HCT116 (cell line): ENCODE measurements around the gene TPI1. TPM values are rescaled to one million over a fixed set of nuclear protein-coding genes. Genes with fewer than 3 reads are reported as not detected.
A peak's percentile ranks its signal among the peaks of the same experiment; 100 is the strongest.

Experiments
- ATAC-seq: fragments of 200-7000 bp; cut with Tn5 transposase; 2 replicates; pipeline ENCODE4 v1.9.1; 2020; ENCODE audit warnings: mild to moderate bottlenecking, moderate library complexity
- BruUV-seq: library from RNA; stranded (reverse); fragments of 400-500 nt; replicated peaks from 2 replicates; lab custom pipeline; 2021; lab: Mats Ljungman, UMichigan
- CTCF ChIA-PET: fragments of 300-600 bp; sonication (Branson Sonifier 250); formaldehyde crosslinking; loops from one replicate; lab custom pipeline; 2021; ENCODE audit warnings: antibody characterized with exemption; lab: Charles Lee
- POLR2A ChIA-PET: fragments of 300-600, 350-600 bp; sonication (Branson Sonifier 250); formaldehyde crosslinking; loops from one replicate; lab custom pipeline; 2021; ENCODE audit warnings: antibody characterized with exemption; lab: Charles Lee
- RAD21 ChIA-PET, 2 experiments: fragments of 300-600 bp; sonication (Branson Sonifier 250); formaldehyde crosslinking; loops; one replicate each; lab custom pipeline; 2023; ENCODE audit warnings: low total read pairs in 2 of 2; ENCODE audit not compliant: uncharacterized antibody in 2 of 2, unreplicated experiment in 2 of 2, low non-redundant PET in 1 of 2; lab: Charles Lee
- DNase-seq: peaks from one replicate; pipeline ENCODE4 v3.0.0-alpha.2; 2010; ENCODE audit warnings: low read depth, low spot score
- H2AFZ ChIP-seq: fragments of 200-600 bp; shearing (Covaris generic), sonication (generic); 2 replicates; pipeline ENCODE4 v1.6.1; 2017; ENCODE audit warnings: low read depth, mixed run types, mixed read lengths, antibody characterized with exemption, low read length; ENCODE audit not compliant: poor library complexity, severe bottlenecking
- H3K27ac ChIP-seq: 2 replicates; pipeline ENCODE4 v1.5.1; 2012; ENCODE audit warnings: low read depth, low read length
- H3K27me3 ChIP-seq: fragments of 200-600 bp; sonication (generic); 2 replicates; pipeline ENCODE4 v1.6.1; 2016; ENCODE audit warnings: mixed run types, low read length, mixed read lengths; ENCODE audit not compliant: insufficient read depth
- H3K36me3 ChIP-seq, 2 experiments: fragments of 200-500 bp in 1 of 2; fragments of 200-600 bp in 1 of 2; sonication (Bioruptor generic) in 1 of 2; sonication (generic) in 1 of 2; 2 replicates each; pipeline versions ENCODE4 v1.5.1 to v1.6.1; 2014 to 2016; ENCODE audit warnings: low read length in 2 of 2, inconsistent platforms in 1 of 2, mixed read lengths in 1 of 2, mixed run types in 1 of 2; ENCODE audit not compliant: insufficient read depth in 2 of 2, control insufficient read depth in 1 of 2
- H3K4me1 ChIP-seq, 2 experiments: fragments of 200-600 bp in 1 of 2; sonication (generic) in 1 of 2; 2 replicates each; pipeline versions ENCODE4 v1.5.1 to v1.6.1; 2012 to 2017; ENCODE audit warnings: low read length in 2 of 2, inconsistent platforms in 1 of 2, mild to moderate bottlenecking in 1 of 2, mixed read lengths in 1 of 2, mixed run types in 1 of 2, moderate library complexity in 1 of 2; ENCODE audit not compliant: insufficient read depth in 2 of 2, control insufficient read depth in 1 of 2
- H3K4me2 ChIP-seq: fragments of 200-600 bp; sonication (generic); 2 replicates; pipeline ENCODE4 v1.6.1; 2017; ENCODE audit warnings: mixed run types, low read length, mixed read lengths
- H3K4me3 ChIP-seq, 2 experiments: fragments of 200-600 bp in 1 of 2; sonication (generic) in 1 of 2; replicated peaks in 1 of 2; 2 replicates each; pipeline ENCODE4 v1.5.1; 2011 to 2016; ENCODE audit warnings: low read length in 2 of 2, control low read depth in 1 of 2, low read depth in 1 of 2, mild to moderate bottlenecking in 1 of 2, mixed read lengths in 1 of 2, mixed run types in 1 of 2
- H3K79me2 ChIP-seq: fragments of 200-600 bp; sonication (generic); 2 replicates; pipeline ENCODE4 v1.6.1; 2017; ENCODE audit warnings: mild to moderate bottlenecking, mixed run types, low read length, moderate library complexity, mixed read lengths; ENCODE audit not compliant: insufficient read depth
- H3K9ac ChIP-seq: fragments of 200-600 bp; sonication (generic); 2 replicates; pipeline ENCODE4 v1.6.1; 2016; ENCODE audit warnings: low read length, mixed read lengths
- H3K9me2 ChIP-seq: fragments of 200-600 bp; sonication (generic), shearing (Covaris generic); 2 replicates; pipeline ENCODE4 v1.6.1; 2017; ENCODE audit warnings: mixed run types, mild to moderate bottlenecking, moderate library complexity; ENCODE audit not compliant: insufficient read depth
- H3K9me3 ChIP-seq, 2 experiments: fragments of 200-500 bp in 1 of 2; fragments of 200-600 bp in 1 of 2; sonication (Bioruptor generic) in 1 of 2; sonication (generic) in 1 of 2; 2 replicates each; pipeline ENCODE4 v1.6.1; 2014 to 2017; ENCODE audit warnings: low read length in 2 of 2, mixed read lengths in 2 of 2, inconsistent platforms in 1 of 2, low read depth in 1 of 2, mild to moderate bottlenecking in 1 of 2, mixed run types in 1 of 2, moderate library complexity in 1 of 2; ENCODE audit not compliant: control insufficient read depth in 1 of 2, insufficient read depth in 1 of 2
- H4K20me1 ChIP-seq: fragments of 200-600 bp; sonication (generic), shearing (Covaris generic); 2 replicates; pipeline ENCODE4 v1.6.1; 2017; ENCODE audit warnings: mixed run types, mild to moderate bottlenecking, moderate library complexity; ENCODE audit not compliant: insufficient read depth
- CTCF ChIP-seq, 3 experiments: fragments of 200-600 bp in 1 of 3; sonication (generic) in 1 of 3; IDR thresholded peaks in 2 of 3; conservative IDR thresholded peaks in 1 of 3; 2 replicates each; pipeline ENCODE4 v1.5.1; 2012 to 2017; ENCODE audit warnings: low read depth in 2 of 3, low read length in 2 of 3, antibody characterized with exemption in 1 of 3, borderline replicate concordance in 1 of 3, control low read depth in 1 of 3, mild to moderate bottlenecking in 1 of 3, mixed read lengths in 1 of 3, mixed run types in 1 of 3, moderate library complexity in 1 of 3; ENCODE audit not compliant: insufficient read depth in 1 of 3
- EGR1 ChIP-seq: IDR thresholded peaks from 2 replicates; pipeline ENCODE4 v1.6.1; 2012; ENCODE audit warnings: low read depth
- EZH2 ChIP-seq: fragments of 200-600 bp; sonication (generic); IDR thresholded peaks from 2 replicates; pipeline ENCODE4 v1.6.1; 2017; ENCODE audit warnings: antibody characterized with exemption, mixed run types
- POLR2AphosphoS5 ChIP-seq: IDR thresholded peaks from 2 replicates; pipeline ENCODE4 v1.6.1; 2011; ENCODE audit warnings: mild to moderate bottlenecking, low read depth, low read length, moderate library complexity
- TCF7L2 ChIP-seq: IDR thresholded peaks from 2 replicates; pipeline ENCODE4 v1.7.0; 2011; ENCODE audit warnings: borderline replicate concordance, inconsistent platforms; ENCODE audit not compliant: insufficient read depth, insufficient read length; ENCODE audit errors: extremely low read depth
- YY1 ChIP-seq: IDR thresholded peaks from 2 replicates; pipeline ENCODE4 v1.6.1; 2011; ENCODE audit warnings: low read length, low read depth, moderate library complexity, mild to moderate bottlenecking; ENCODE audit not compliant: insufficient replicate concordance; ENCODE audit errors: extremely low read depth
- ZFX ChIP-seq: fragments of 450-650 bp; IDR thresholded peaks from 2 replicates; pipeline ENCODE4 v1.6.1; 2017
- ZNF274 ChIP-seq: fragments of 200-500 bp; sonication (Bioruptor generic); IDR thresholded peaks from 2 replicates; pipeline ENCODE4 v1.6.1; 2014; ENCODE audit warnings: mild to moderate bottlenecking, low read depth, low read length, inconsistent platforms
- intact Hi-C: fragments of 100-400 bp; cut with micrococcal nuclease; formaldehyde crosslinking; loops from 2 replicates; pipeline ENCODE4 v1.10.0; 2022
- total RNA-seq: library from RNA; stranded (reverse); gene quantifications from one replicate; pipeline ENCODE4 v1.2.1, GENCODE V29; 2021; ENCODE audit not compliant: unreplicated experiment
- TF ChIP-seq, protein P1 (sequence below): IDR thresholded peaks from 2 replicates; pipeline ENCODE4 v1.6.1; 2012; ENCODE audit warnings: low read depth
- TF ChIP-seq, protein P2 (sequence below): IDR thresholded peaks from 2 replicates; pipeline ENCODE4 v1.6.1; 2012

Gene TPI1
- total RNA-seq, 1 experiment from 2014 or later: 1,068 TPM

DNA sequence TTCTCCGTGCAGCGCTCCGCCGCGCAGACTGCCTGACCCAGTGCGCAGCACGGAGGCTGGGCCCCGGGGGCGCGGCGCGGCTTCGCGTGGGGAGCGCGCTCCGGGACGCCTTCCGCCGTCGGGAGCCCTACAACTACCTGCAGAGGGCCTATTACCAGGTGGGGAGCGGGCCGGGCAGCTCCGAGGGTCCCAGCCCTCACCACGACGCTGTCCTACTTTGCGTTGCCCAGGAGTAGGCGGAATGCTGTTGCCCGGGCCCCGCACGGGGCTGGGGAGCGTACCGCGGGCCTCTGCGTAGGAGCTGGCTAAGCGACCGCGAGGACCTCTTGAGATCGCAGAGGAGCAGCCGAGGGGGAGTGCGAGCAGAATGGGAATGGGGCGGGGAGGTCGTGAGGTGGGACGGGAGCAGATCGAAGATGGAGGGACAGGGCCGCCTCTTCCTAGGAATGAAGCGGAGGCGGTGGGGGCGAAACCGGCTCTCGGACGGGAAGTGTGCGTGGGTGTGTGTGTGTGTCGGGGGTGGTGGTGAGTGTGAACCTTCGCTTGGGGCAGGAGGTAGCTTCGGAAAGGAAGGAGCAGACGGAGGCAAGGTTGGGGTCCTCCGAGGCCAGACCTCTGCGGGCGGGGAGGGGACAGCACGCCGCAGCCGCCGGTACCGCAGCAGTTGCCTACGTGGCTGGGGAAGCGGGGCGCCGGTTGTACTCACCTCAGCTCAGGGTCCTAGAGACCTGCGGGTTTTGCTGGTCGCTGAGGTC is 38.4 kb upstream of the TPI1 start (continued):
- TF ChIP-seq, protein P1, sequence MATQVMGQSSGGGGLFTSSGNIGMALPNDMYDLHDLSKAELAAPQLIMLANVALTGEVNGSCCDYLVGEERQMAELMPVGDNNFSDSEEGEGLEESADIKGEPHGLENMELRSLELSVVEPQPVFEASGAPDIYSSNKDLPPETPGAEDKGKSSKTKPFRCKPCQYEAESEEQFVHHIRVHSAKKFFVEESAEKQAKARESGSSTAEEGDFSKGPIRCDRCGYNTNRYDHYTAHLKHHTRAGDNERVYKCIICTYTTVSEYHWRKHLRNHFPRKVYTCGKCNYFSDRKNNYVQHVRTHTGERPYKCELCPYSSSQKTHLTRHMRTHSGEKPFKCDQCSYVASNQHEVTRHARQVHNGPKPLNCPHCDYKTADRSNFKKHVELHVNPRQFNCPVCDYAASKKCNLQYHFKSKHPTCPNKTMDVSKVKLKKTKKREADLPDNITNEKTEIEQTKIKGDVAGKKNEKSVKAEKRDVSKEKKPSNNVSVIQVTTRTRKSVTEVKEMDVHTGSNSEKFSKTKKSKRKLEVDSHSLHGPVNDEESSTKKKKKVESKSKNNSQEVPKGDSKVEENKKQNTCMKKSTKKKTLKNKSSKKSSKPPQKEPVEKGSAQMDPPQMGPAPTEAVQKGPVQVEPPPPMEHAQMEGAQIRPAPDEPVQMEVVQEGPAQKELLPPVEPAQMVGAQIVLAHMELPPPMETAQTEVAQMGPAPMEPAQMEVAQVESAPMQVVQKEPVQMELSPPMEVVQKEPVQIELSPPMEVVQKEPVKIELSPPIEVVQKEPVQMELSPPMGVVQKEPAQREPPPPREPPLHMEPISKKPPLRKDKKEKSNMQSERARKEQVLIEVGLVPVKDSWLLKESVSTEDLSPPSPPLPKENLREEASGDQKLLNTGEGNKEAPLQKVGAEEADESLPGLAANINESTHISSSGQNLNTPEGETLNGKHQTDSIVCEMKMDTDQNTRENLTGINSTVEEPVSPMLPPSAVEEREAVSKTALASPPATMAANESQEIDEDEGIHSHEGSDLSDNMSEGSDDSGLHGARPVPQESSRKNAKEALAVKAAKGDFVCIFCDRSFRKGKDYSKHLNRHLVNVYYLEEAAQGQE: no peak
- TF ChIP-seq TCF7L2 (peak; percentile 10), ZFX (peak; percentile 95; the same call in 1 of the 2 replicates)

- ChIA-PET CTCF (interaction anchor here (1.0 to 2.7 kb wide), 5 partner anchors 22 to 259 kb away, joined by 3 to 11 read pairs (median 8); partner anchors contain the start of genes CDCA3, MLF2, PTMS and USP5), POLR2A (interaction anchor here (1.5 to 3.6 kb wide), 4 partner anchors 11 to 105 kb away, joined by 3 to 12 read pairs (median 7); partner anchors contain the start of genes CDCA3, GNB3 and USP5), RAD21 (no interaction called here)
- Histone ChIP-seq H3K4me2 (peak overlapping the region; percentile 87), H3K4me3 (peak overlapping the region; percentile 79 to 95), H3K27ac (peak overlapping the region; percentile 88), H3K36me3 (peaks cover 8 to 28% of the 10 kb centered on the region in 2 experiments; a peak in 3 of 4 replicates), H3K9me3 (no peaks in the 10 kb centered on the region), H3K27me3 (no peaks in the 10 kb centered on the region), H3K79me2 (peaks cover 31% of the 10 kb centered on the region), H2AFZ (no peak overlapping the region), H3K9me2 (no peaks in the 10 kb centered on the region), H3K9ac (peak overlapping the region; percentile 99), H3K4me1 (peaks cover 12 to 31% of the 10 kb centered on the region in 2 experiments), H4K20me1 (no peaks in the 10 kb centered on the region)
- peak; percentile 63 for DNase-seq
- ATAC-seq: peak; percentile 65
- intact Hi-C loops: no loop called here
- no TSS peak for BruUV-seq
- TF ChIP-seq, protein P2, sequence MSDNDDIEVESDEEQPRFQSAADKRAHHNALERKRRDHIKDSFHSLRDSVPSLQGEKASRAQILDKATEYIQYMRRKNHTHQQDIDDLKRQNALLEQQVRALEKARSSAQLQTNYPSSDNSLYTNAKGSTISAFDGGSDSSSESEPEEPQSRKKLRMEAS: no peak
- no peak for TF ChIP-seq EZH2
- TF ChIP-seq YY1: no peak
- peak; percentile 84 for TF ChIP-seq POLR2AphosphoS5
- no peak for TF ChIP-seq ZNF274
- TF ChIP-seq CTCF (IDR thresholded peaks at IDR 0.05 in 2 of 3, conservative IDR thresholded peaks at IDR 0.05 in 1 of 3; ENCODE audit: borderline replicate concordance in 1 of 3, insufficient read depth in 1 of 3, low read depth in 2 of 3, low read length in 2 of 3): peak in 2 of 3 experiments; percentile 41 to 46; a peak in 3 of 6 replicates
- no peak for TF ChIP-seq EGR1
- TF ChIP-seq, protein P1: no peak
Observed at GRCh38 chr12:6829536-6830220, 37.7 kb upstream of the TPI1 start.
